Astrocyte of the spinal cord (primary cell): ENCODE measurements around the gene RNASE12.

Experiments used
- DNase-seq: peaks from one replicate; pipeline ENCODE4 v3.0.0; 2011; ENCODE audit warnings: low read depth, low spot score
- H3K4me3 ChIP-seq: 2 replicates; pipeline ENCODE4 v1.5.1; 2011; ENCODE audit warnings: low read depth, mild to moderate bottlenecking, low read length, moderate library complexity
- in situ Hi-C: cut with HindIII; loops from 2 replicates; pipeline ENCODE4 v1.10.0; 2017; ENCODE audit warnings: low sequenced_read_pairs
- TF ChIP-seq, protein P1 (sequence below): IDR thresholded peaks from 2 replicates; pipeline ENCODE4 v1.5.1; 2012; ENCODE audit warnings: low read depth, mild to moderate bottlenecking, low read length, inconsistent platforms

RNASE12 gene, protein sequence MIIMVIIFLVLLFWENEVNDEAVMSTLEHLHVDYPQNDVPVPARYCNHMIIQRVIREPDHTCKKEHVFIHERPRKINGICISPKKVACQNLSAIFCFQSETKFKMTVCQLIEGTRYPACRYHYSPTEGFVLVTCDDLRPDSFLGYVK

DNA sequence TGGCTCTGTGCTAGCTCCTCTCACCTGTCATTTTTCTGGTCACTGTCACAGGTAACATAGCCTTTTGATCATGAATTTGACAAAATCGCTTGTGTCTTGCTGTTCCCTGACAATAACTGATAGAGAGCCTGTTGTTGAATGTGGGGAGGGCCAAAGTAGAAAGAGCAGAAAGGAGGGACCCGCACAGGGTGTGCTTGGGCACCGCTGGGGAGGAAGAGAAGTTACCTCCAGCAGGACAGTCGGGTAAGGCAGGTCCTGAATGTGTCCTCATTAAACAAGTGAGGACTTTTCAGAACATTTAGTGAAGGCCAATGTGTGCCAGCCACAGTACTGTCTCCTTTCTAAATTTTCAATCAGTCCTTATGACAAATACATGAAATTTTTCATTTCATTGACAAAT is at the start of gene RNASE12:
TSS of gene RNASE12 (minus strand) at position 142 of the 400 bp plus-strand sequence. CDS start 653 bp downstream, outside the sequence.
- no peak within 1 kb of the TSS for H3K4me3 ChIP-seq
- DNase-seq: no peak
- TF ChIP-seq, protein P1, sequence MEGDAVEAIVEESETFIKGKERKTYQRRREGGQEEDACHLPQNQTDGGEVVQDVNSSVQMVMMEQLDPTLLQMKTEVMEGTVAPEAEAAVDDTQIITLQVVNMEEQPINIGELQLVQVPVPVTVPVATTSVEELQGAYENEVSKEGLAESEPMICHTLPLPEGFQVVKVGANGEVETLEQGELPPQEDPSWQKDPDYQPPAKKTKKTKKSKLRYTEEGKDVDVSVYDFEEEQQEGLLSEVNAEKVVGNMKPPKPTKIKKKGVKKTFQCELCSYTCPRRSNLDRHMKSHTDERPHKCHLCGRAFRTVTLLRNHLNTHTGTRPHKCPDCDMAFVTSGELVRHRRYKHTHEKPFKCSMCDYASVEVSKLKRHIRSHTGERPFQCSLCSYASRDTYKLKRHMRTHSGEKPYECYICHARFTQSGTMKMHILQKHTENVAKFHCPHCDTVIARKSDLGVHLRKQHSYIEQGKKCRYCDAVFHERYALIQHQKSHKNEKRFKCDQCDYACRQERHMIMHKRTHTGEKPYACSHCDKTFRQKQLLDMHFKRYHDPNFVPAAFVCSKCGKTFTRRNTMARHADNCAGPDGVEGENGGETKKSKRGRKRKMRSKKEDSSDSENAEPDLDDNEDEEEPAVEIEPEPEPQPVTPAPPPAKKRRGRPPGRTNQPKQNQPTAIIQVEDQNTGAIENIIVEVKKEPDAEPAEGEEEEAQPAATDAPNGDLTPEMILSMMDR: no peak
- in situ Hi-C loops: no loop called here

DNA sequence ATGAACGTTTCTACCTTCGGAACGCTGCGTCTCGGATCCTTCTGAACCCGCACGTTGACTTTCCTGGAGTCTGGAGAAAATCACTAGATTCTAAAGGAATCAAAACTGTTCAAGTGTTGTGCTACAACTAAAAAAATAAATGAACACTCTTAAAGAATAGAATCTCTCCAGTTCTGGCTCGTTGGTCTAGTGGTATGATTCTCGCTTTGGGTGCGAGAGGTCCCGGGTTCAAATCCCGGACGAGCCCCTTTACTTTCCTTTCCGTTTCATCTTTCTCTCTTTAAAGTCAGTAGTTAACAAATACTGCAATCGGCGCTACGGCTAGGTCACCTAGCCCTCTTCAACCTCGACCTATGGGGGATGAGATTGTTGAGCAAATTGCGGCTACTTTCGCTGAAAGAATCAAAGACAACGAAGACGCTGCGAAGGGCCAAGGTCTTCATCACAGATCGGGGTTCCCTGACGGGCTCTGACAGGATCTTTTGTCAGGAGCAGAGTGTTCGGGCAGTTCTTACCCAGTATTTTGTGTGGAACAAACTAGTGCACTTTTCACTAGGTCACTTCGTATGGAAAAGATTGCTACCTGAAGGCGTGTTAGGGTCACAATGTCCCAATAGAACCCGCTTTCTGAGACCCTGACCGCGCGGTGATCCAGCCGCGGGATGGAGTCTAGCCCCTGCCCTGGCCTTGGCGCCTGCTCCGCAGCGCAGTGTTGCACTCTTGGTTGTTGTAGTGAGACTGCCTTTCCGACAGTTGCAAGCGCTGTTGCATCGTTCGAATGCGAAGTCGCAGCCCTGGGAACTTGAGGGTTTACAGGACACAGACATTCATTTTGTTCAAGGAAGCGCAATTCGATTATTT is 41.9 kb upstream of the RNASE12 start:
- in situ Hi-C loops: no loop called here
- H3K4me3 ChIP-seq: peak overlapping the region; percentile 30
- TF ChIP-seq, protein P1: no peak
- peak; percentile 87 for DNase-seq

DNA sequence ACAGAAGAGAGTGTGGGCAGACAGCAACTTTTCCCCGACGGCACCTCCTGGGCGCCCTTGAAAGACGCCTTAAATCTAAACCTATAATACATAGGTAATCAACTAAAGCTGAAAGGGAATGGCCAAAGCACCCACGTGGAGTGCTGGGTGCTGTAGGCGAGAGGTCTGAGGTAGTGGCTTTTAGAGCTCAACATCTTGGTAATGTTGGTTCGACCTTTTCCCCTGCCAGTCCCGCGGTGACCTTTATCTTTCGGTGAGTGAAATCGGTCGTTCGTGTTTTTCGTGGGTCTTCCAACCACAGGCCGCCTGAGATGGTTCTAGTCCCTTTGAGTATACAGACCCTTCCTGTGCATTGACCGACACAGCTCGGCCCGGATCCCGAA is 41.3 kb upstream of the RNASE12 start:
- DNase-seq: no peak
- H3K4me3 ChIP-seq: peak overlapping the region; percentile 30
- in situ Hi-C loops: no loop called here

DNA sequence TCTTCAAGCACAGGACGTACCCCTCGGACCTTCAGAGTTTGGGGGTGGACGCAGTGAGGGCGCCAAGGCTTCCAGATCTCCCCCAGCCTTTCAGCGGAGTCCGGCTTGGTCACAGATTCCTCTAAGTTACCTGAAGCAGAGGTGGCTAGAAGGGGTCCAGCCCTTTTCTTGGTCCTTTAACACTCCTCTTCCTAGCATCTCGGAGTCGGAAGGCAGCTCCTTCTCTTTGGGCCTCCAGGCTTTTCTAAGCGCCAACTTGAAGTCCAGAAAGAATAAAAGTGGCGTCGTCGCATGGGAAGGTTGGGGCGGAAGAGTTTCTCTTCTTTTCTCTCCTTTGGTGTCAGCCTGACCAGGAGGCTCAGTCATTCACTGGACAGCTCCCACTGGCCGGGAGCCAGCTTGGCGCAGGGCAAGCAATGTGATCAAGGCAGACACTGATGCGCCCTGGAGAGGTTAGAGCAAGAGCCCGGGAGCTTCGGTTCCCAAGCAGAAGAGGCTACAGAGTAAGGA is 40.8 kb upstream of the RNASE12 start:
- H3K4me3 ChIP-seq: peak overlapping the region; percentile 30
- DNase-seq: peak; percentile 61
- TF ChIP-seq, protein P1: no peak
- in situ Hi-C loops: no loop called here

More for the DNA sequence above, 41.3 kb upstream of the RNASE12 start:
- TF ChIP-seq, protein P1: no peak

DNA sequence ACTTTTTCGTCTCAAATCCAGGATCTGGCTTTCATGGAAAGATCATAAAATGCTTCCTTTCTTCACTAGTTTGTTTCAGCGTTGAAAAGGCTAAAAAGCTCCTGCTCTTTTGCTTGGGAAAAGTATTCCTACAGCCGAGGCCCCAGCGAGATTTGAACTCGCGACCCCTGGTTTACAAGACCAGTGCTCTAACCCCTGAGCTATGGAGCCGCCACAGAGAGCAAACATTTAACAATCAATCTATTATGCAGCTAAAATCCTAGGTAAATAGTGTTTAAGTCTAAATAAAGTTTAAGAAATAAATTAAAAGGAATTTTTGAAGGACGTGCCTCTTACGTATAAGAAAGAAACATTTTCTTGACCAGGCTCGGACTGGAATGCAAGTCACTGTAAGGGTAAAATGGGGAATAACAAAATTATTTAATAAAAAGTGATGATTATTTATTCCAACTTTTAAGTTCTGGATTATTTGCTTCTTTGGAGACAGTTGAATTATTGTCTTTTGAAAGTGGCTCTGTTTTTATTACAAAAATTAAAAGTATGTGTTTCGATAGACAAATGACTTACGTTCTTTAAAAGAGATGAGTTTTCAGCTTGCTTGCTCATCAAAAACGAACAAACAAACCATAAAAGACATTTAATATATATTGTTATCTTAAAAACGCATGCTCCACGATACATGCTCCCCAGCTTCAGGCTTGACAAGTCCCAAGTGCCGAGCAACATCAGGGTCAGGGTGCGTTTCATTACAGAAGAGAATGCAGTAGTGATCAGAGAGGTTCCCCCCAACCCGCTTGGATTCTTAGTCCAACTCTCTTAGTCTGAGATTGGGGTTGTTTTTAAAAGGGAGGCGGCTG is 40.1 kb upstream of the RNASE12 start:
- peak overlapping the region; percentile 42 for H3K4me3 ChIP-seq
- peak; percentile 58 for DNase-seq
- TF ChIP-seq, protein P1: no peak
- in situ Hi-C loops: no loop called here
